Transverse colon (tissue), 4 donors: ENCODE results near the gene ZNF14. TPM values are rescaled to one million over a fixed set of nuclear protein-coding genes. Genes with fewer than 3 reads are reported as not detected.

ENCODE experiments used
- DNase-seq: peaks from one replicate; pipeline ENCODE4 v3.0.0-alpha.2; 2019
- H3K27ac ChIP-seq, 4 donors: fragments of 200-600 bp; sonication (generic); 2 replicates each; pipeline ENCODE4 v1.5.1; 2016 to 2018; ENCODE audit warnings: inconsistent platforms in 4 of 4
- H3K27me3 ChIP-seq: fragments of 200-600 bp; sonication (generic); 2 replicates; pipeline ENCODE4 v1.5.1; 2017; ENCODE audit warnings: inconsistent platforms
- H3K36me3 ChIP-seq, 4 donors: fragments of 200-600 bp; sonication (generic); 2 replicates each; pipeline ENCODE4 v1.5.1; 2017 to 2019; ENCODE audit warnings: inconsistent platforms in 4 of 4
- H3K4me1 ChIP-seq, 4 donors: fragments of 200-600 bp; sonication (generic); 2 replicates each; pipeline ENCODE4 v1.5.1; 2017 to 2020; ENCODE audit warnings: inconsistent platforms in 4 of 4
- H3K4me3 ChIP-seq, 4 donors: fragments of 200-600 bp; sonication (generic); 1 replicate in 1 of 4; 2 replicates in 3 of 4; pipeline versions ENCODE4 v1.5.1 to v1.6.1; 2017 to 2019; ENCODE audit warnings: inconsistent platforms in 4 of 4
- H3K9me3 ChIP-seq, 2 donors: fragments of 200-600 bp; sonication (generic); 2 replicates each; pipeline ENCODE4 v1.5.1; 2017 to 2019; ENCODE audit warnings: inconsistent platforms in 2 of 2
- CTCF ChIP-seq, 5 experiments: fragments of 200-600 bp in 3 of 5; fragments of 450-650 bp in 2 of 5; sonication (generic) in 3 of 5; IDR thresholded peaks; 1 replicate in 2 of 5; 2 replicates in 3 of 5; pipeline ENCODE4 v1.5.1; 2016 to 2017; ENCODE audit warnings: antibody characterized with exemption in 5 of 5, inconsistent platforms in 3 of 5, mild to moderate bottlenecking in 2 of 5, moderate library complexity in 1 of 5
- EP300 ChIP-seq: sonication (generic); formaldehyde crosslinking; IDR thresholded peaks from one replicate; pipeline ENCODE4 v1.6.1; 2017; ENCODE audit warnings: antibody characterized with exemption, low read depth
- POLR2A ChIP-seq: fragments of 450-650 bp; IDR thresholded peaks from one replicate; pipeline ENCODE4 v1.6.1; 2016; ENCODE audit warnings: antibody characterized with exemption, mild to moderate bottlenecking, moderate library complexity
- POLR2AphosphoS5 ChIP-seq, 3 donors: sonication (generic); formaldehyde crosslinking; IDR thresholded peaks; one replicate each; pipeline ENCODE4 v1.6.1; 2016; ENCODE audit warnings: antibody characterized with exemption in 3 of 3
- WGBS, 2 donors: methylation state at CpG; one replicate each; pipeline ENCODE4 v1.1.5; 2018; ENCODE audit warnings: low coverage in 1 of 2; 5-methylcytosine and 5-hydroxymethylcytosine counted together
- in situ Hi-C, 4 donors: fragments of 200-750 bp; cut with MboI; loops; one replicate each; pipeline versions ENCODE4 v1.15.0 to v1.15.1; 2017; ENCODE audit warnings: low sequenced_read_pairs in 3 of 4, low pct_ligation_motif_present in 1 of 4, low pct_unique_long_range_greater_than_20kb in 1 of 4
- intact Hi-C: fragments of 100-400 bp; cut with DNase I; formaldehyde crosslinking; loops from one replicate; pipeline ENCODE4 v1.15.1; 2023; ENCODE audit warnings: low total_unique reads
- total RNA-seq, 4 donors: library from RNA; depleted of rRNA; stranded (reverse); fragments of >200 nt; gene quantifications; one replicate each; pipeline ENCODE4 v1.1.0, GENCODE V29; 2016

Gene ZNF14
- total RNA-seq, 4 donors from 2014 or later = 0.37 to 10.0 (median 4.6) TPM

GRCh38 chr19:19743176-19743575, 10.3 kb upstream of the ZNF14 start:
- intact Hi-C loops (no loop called here), in situ Hi-C loops (no loop called here)
- Histone ChIP-seq H3K4me3 (no peak overlapping the region), H3K27me3 (no peaks in the 10 kb centered on the region), H3K27ac (no peak overlapping the region), H3K9me3 (no peaks in the 10 kb centered on the region), H3K4me1 (no peaks in the 10 kb centered on the region), H3K36me3 (no peaks in the 10 kb centered on the region)
- TF ChIP-seq EP300 (no peak), POLR2AphosphoS5 (IDR thresholded peaks at IDR 0.05) (no peak), POLR2A (no peak), CTCF (IDR thresholded peaks at IDR 0.05) (no peak)
- no peak for DNase-seq
- 89% methylated on average over 6 of the region's 6 CpGs; no CpG with 5 or more reads in 1 of the 2 donors for WGBS, 2 donors

GRCh38 chr19:19742773-19743172, 9.9 kb upstream of the ZNF14 start:
- H3K36me3 ChIP-seq = no peaks in the 10 kb centered on the region
- no peak for DNase-seq
- 87% methylated on average over 9 of the region's 9 CpGs; no CpG with 5 or more reads in 1 of the 2 donors for WGBS, 2 donors
- no peak for TF ChIP-seq POLR2A
- TF ChIP-seq EP300 = no peak
- TF ChIP-seq POLR2AphosphoS5 (IDR thresholded peaks at IDR 0.05) = no peak
- TF ChIP-seq CTCF (IDR thresholded peaks at IDR 0.05) = no peak
- H3K27me3 ChIP-seq = no peaks in the 10 kb centered on the region
- no peaks in the 10 kb centered on the region for H3K9me3 ChIP-seq
- H3K27ac ChIP-seq = no peak overlapping the region
- intact Hi-C loops (no loop called here), in situ Hi-C loops (no loop called here)
- H3K4me3 ChIP-seq = no peak overlapping the region
- H3K4me1 ChIP-seq = no peaks in the 10 kb centered on the region

GRCh38 chr19:19741184-19741583, 8.3 kb upstream of the ZNF14 start:
- Histone ChIP-seq H3K36me3 (no peaks in the 10 kb centered on the region), H3K27me3 (no peaks in the 10 kb centered on the region), H3K27ac (no peak overlapping the region), H3K9me3 (no peaks in the 10 kb centered on the region), H3K4me3 (no peak overlapping the region), H3K4me1 (no peaks in the 10 kb centered on the region)
- DNase-seq = no peak
- TF ChIP-seq CTCF (IDR thresholded peaks at IDR 0.05) = no peak
- no peak for TF ChIP-seq EP300
- TF ChIP-seq POLR2A = no peak
- no peak for TF ChIP-seq POLR2AphosphoS5 (IDR thresholded peaks at IDR 0.05)
- 86 to 87% methylated on average over 5 to 7 of the region's 7 CpGs for WGBS, 2 donors
- intact Hi-C loops = no loop called here
- in situ Hi-C loops = no loop called here

GRCh38 chr19:19740755-19741154, 7.8 kb upstream of the ZNF14 start:
- Histone ChIP-seq H3K36me3 (no peaks in the 10 kb centered on the region), H3K9me3 (no peaks in the 10 kb centered on the region), H3K4me1 (no peaks in the 10 kb centered on the region), H3K4me3 (no peak overlapping the region), H3K27ac (no peak overlapping the region), H3K27me3 (no peaks in the 10 kb centered on the region)
- DNase-seq = no peak
- in situ Hi-C loops = no loop called here
- TF ChIP-seq POLR2AphosphoS5 (IDR thresholded peaks at IDR 0.05) (no peak), CTCF (IDR thresholded peaks at IDR 0.05) (no peak), POLR2A (no peak)
- 86 to 97% methylated on average over 6 to 12 of the region's 18 CpGs for WGBS, 2 donors
- intact Hi-C loops = no loop called here
